ENCODE measurements around the gene PTTG1IP. TPM values are rescaled to one million over a fixed set of nuclear protein-coding genes. Genes with fewer than 3 reads are reported as not detected.

PTTG1IP gene
- total and polyA plus RNA-seq, 4 donors, result 163 to 235 (median 222) TPM

- Histone ChIP-seq H3K27me3 (ENCODE audit: control insufficient read depth, insufficient read depth, low read length) (no peaks in the 10 kb centered on the region), H3K27ac (ENCODE audit: low read depth, low read length) (no peak overlapping the region), H3K4me3 (ENCODE audit: low read depth, low read length) (no peak overlapping the region), H3K36me3 (ENCODE audit: control insufficient read depth, insufficient read depth, low read length) (peaks cover 4% of the 10 kb centered on the region), H3K9me3 (ENCODE audit: control insufficient read depth, insufficient read depth, low read length) (no peaks in the 10 kb centered on the region), H3K4me1 (ENCODE audit: control insufficient read depth, insufficient read depth, low read length) (no peaks in the 10 kb centered on the region)
- DNase-seq (ENCODE audit: low read depth in 4 of 6, low spot score in 6 of 6), result no peak
- WGBS (ENCODE audit: insufficient coverage), result 59% methylated on average over 15 of the region's 21 CpGs
Observed at GRCh38 chr21:44897326-44898010, 24.0 kb upstream of the PTTG1IP start.

DNA sequence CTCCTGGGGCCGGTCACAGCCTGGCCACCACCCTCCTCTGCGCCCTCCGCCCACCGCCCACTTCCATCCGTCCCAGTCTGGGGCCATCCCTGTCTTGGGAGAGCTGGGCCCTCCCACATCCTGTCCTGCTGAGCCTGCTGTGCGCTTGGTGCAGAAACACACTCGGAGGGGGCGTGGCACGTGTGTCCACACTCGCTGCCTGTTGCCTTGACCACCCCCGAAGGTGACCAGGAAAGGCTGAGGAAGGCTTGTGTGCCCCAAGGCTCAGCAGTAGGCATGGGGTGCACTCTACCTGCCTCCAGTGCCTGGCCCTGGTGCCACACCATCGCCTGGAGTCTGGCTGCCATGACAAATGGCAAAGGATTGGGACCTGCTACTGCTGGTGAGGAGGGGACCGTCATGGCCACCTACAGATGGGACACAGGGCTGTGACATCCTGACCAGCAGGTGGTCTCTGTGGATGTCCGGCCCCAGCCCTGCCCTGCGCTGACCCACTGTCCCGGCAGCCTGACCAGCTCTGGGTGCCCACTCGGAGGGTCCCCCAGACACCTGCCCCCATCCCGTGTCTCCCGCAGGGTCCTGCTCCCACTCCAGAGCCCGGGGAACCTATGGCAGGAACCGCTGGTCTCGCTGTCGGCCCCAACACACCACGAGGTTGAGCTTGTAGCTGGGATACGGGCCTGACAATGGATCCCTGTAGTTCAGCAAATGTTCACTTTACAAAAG is 23.2 kb upstream of the PTTG1IP start:
- DNase-seq (ENCODE audit: low read depth in 4 of 6, low spot score in 6 of 6), result no peak
- 80% methylated on average over 24 of the region's 25 CpGs for WGBS (ENCODE audit: insufficient coverage)

GRCh38 chr21:44895859-44896258 is 22.4 kb upstream of the PTTG1IP start:
- H3K4me3 ChIP-seq (ENCODE audit: low read depth, low read length), result no peak overlapping the region
- 93% methylated on average over 8 of the region's 11 CpGs for WGBS (ENCODE audit: insufficient coverage)
- no peaks in the 10 kb centered on the region for H3K36me3 ChIP-seq (ENCODE audit: control insufficient read depth, insufficient read depth, low read length)
- H3K27ac ChIP-seq (ENCODE audit: low read depth, low read length), result no peak overlapping the region
- peaks cover 2% of the 10 kb centered on the region for H3K4me1 ChIP-seq (ENCODE audit: control insufficient read depth, insufficient read depth, low read length)
- H3K9me3 ChIP-seq (ENCODE audit: control insufficient read depth, insufficient read depth, low read length), result no peaks in the 10 kb centered on the region
- DNase-seq (ENCODE audit: low read depth in 4 of 6, low spot score in 6 of 6), result no peak
- H3K27me3 ChIP-seq (ENCODE audit: control insufficient read depth, insufficient read depth, low read length), result no peaks in the 10 kb centered on the region

More for the DNA sequence above, 23.2 kb upstream of the PTTG1IP start:
- Histone ChIP-seq H3K4me1 (ENCODE audit: control insufficient read depth, insufficient read depth, low read length) (peaks cover 2% of the 10 kb centered on the region), H3K36me3 (ENCODE audit: control insufficient read depth, insufficient read depth, low read length) (peaks cover 4% of the 10 kb centered on the region), H3K27ac (ENCODE audit: low read depth, low read length) (no peak overlapping the region), H3K9me3 (ENCODE audit: control insufficient read depth, insufficient read depth, low read length) (no peaks in the 10 kb centered on the region), H3K27me3 (ENCODE audit: control insufficient read depth, insufficient read depth, low read length) (no peaks in the 10 kb centered on the region), H3K4me3 (ENCODE audit: low read depth, low read length) (no peak overlapping the region)

GRCh38 chr21:44894687-44895302 is 21.3 kb upstream of the PTTG1IP start:
- H3K4me3 ChIP-seq (ENCODE audit: low read depth, low read length), result no peak overlapping the region
- H3K27me3 ChIP-seq (ENCODE audit: control insufficient read depth, insufficient read depth, low read length), result no peaks in the 10 kb centered on the region
- H3K27ac ChIP-seq (ENCODE audit: low read depth, low read length), result no peak overlapping the region
- H3K4me1 ChIP-seq (ENCODE audit: control insufficient read depth, insufficient read depth, low read length), result peaks cover 2% of the 10 kb centered on the region
- no peak for DNase-seq (ENCODE audit: low read depth in 4 of 6, low spot score in 6 of 6)
- H3K9me3 ChIP-seq (ENCODE audit: control insufficient read depth, insufficient read depth, low read length), result no peaks in the 10 kb centered on the region
- WGBS (ENCODE audit: insufficient coverage), result 82% methylated on average over 16 of the region's 19 CpGs
- H3K36me3 ChIP-seq (ENCODE audit: control insufficient read depth, insufficient read depth, low read length), result no peaks in the 10 kb centered on the region

- DNase-seq (ENCODE audit: low read depth in 4 of 6, low spot score in 6 of 6), result no peak
- WGBS (ENCODE audit: insufficient coverage), result 84% methylated on average over 14 of the region's 15 CpGs
- no peaks in the 10 kb centered on the region for H3K27me3 ChIP-seq (ENCODE audit: control insufficient read depth, insufficient read depth, low read length)
- H3K9me3 ChIP-seq (ENCODE audit: control insufficient read depth, insufficient read depth, low read length), result no peaks in the 10 kb centered on the region
- H3K4me3 ChIP-seq (ENCODE audit: low read depth, low read length), result no peak overlapping the region
- H3K4me1 ChIP-seq (ENCODE audit: control insufficient read depth, insufficient read depth, low read length), result peaks cover 2% of the 10 kb centered on the region
- no peaks in the 10 kb centered on the region for H3K36me3 ChIP-seq (ENCODE audit: control insufficient read depth, insufficient read depth, low read length)
- H3K27ac ChIP-seq (ENCODE audit: low read depth, low read length), result no peak overlapping the region
Observed at GRCh38 chr21:44893948-44894656, 20.6 kb upstream of the PTTG1IP start.

DNA sequence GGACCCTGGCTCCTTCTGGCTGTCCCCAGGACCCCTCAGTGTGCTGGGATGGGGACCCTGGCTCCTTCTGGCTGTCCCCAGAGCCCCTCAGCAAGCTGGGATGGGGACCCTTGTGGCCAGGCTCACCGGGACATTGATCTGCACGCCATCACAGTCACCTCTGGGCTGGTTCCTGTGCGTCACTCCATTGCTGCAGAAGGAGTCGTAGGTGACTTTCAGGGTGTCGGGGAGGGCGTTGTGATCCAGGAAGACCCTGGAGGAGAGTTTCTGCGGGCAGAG is 19.7 kb upstream of the PTTG1IP start:
- H3K27me3 ChIP-seq (ENCODE audit: control insufficient read depth, insufficient read depth, low read length), result no peaks in the 10 kb centered on the region
- H3K4me1 ChIP-seq (ENCODE audit: control insufficient read depth, insufficient read depth, low read length), result peaks cover 2% of the 10 kb centered on the region
- 91% methylated on average over 7 of the region's 7 CpGs for WGBS (ENCODE audit: insufficient coverage)
- no peak overlapping the region for H3K4me3 ChIP-seq (ENCODE audit: low read depth, low read length)
- DNase-seq (ENCODE audit: low read depth in 4 of 6, low spot score in 6 of 6), result no peak
- no peaks in the 10 kb centered on the region for H3K36me3 ChIP-seq (ENCODE audit: control insufficient read depth, insufficient read depth, low read length)
- H3K9me3 ChIP-seq (ENCODE audit: control insufficient read depth, insufficient read depth, low read length), result no peaks in the 10 kb centered on the region
- no peak overlapping the region for H3K27ac ChIP-seq (ENCODE audit: low read depth, low read length)

DNA sequence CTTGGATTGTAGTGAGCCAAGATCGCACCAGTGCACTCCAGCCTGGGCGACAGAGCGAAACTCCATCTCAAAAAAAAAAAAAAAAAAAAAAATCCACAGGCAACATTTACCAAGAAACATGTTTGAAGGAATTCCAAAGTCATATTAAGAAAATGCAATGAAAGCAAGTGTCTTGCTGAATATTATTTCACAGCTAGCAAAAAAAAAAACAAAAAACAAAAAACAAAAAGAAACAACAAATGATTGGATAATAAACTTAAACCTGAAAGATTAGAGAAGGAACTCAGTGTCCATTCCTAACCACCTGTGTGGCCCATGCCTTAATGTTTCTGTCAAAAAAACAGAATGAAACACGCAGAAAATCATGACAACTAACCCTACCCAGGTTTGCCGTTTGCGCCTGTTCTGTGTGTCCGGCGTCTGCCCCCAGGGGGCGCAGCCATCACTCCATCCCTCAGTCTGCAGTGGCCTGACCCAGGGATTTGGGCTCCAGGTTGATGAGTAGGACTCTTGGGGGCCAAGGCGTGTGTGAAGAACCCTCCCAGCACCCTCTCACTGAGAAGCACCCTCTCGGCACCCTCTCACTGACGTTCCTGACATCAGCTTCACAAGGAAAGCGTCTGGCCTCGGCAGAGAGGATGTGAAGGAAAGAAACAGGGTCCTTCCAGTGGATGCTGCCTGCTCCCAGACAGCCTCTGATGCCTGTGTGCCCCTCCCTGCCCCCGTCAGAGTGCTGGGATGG is 19.2 kb upstream of the PTTG1IP start:
- no peaks in the 10 kb centered on the region for H3K36me3 ChIP-seq (ENCODE audit: control insufficient read depth, insufficient read depth, low read length)
- peaks cover 2% of the 10 kb centered on the region for H3K4me1 ChIP-seq (ENCODE audit: control insufficient read depth, insufficient read depth, low read length)
- DNase-seq (ENCODE audit: low read depth in 4 of 6, low spot score in 6 of 6), result peak in 2 of 6 donors; percentile 56 to 59
- H3K27ac ChIP-seq (ENCODE audit: low read depth, low read length), result no peak overlapping the region
- H3K9me3 ChIP-seq (ENCODE audit: control insufficient read depth, insufficient read depth, low read length), result no peaks in the 10 kb centered on the region
- no peaks in the 10 kb centered on the region for H3K27me3 ChIP-seq (ENCODE audit: control insufficient read depth, insufficient read depth, low read length)
- WGBS (ENCODE audit: insufficient coverage), result 31% methylated on average over 8 of the region's 15 CpGs
- H3K4me3 ChIP-seq (ENCODE audit: low read depth, low read length), result no peak overlapping the region

DNA sequence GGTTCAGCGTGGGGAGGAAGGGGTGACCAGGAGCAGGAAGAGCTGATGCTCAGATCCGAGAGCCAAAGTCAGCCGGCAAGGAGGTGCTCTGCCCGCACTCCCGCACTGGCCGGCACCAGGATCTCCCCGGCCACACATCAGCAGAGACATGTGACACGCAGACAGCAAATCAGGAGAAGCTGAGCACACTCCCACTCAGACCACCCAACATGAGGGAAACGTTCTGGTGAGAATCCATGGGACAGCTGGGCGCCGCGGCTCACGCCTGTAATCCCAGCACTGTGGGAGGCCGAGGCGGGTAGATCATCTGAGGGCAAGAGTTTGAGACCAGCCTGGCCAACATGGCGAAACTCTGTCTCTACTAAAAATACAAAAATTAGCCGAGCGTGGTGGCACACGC is 18.6 kb upstream of the PTTG1IP start:
- no peak for DNase-seq (ENCODE audit: low read depth in 4 of 6, low spot score in 6 of 6)
- H3K4me1 ChIP-seq (ENCODE audit: control insufficient read depth, insufficient read depth, low read length), result peaks cover 2% of the 10 kb centered on the region
- no peaks in the 10 kb centered on the region for H3K9me3 ChIP-seq (ENCODE audit: control insufficient read depth, insufficient read depth, low read length)
- H3K36me3 ChIP-seq (ENCODE audit: control insufficient read depth, insufficient read depth, low read length), result no peaks in the 10 kb centered on the region
- H3K4me3 ChIP-seq (ENCODE audit: low read depth, low read length), result no peak overlapping the region
- H3K27ac ChIP-seq (ENCODE audit: low read depth, low read length), result no peak overlapping the region
- H3K27me3 ChIP-seq (ENCODE audit: control insufficient read depth, insufficient read depth, low read length), result no peaks in the 10 kb centered on the region
- WGBS (ENCODE audit: insufficient coverage), result 55% methylated on average over 13 of the region's 19 CpGs

DNA sequence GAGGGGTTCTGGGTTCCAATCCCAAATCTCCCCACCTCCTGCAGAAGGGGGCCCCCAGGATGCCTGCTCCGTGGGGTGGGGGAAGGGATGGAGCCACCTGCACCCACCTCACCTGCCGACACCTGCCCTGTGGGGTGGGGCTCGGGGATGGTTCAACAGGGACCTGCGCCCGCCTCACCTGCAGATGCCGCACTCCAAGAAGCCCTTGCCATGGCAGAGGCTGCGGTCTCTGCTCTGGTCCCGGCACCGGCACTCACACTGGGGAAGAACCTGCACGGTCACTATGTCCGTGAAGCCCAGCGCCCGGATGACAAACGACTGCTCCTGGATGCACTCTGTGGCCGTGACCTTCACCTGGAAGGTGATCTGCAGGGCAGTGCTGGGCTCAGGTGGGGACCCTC is 18.1 kb upstream of the PTTG1IP start:
- peaks cover 2% of the 10 kb centered on the region for H3K4me1 ChIP-seq (ENCODE audit: control insufficient read depth, insufficient read depth, low read length)
- H3K9me3 ChIP-seq (ENCODE audit: control insufficient read depth, insufficient read depth, low read length), result no peaks in the 10 kb centered on the region
- 87% methylated on average over 13 of the region's 15 CpGs for WGBS (ENCODE audit: insufficient coverage)
- no peak for DNase-seq (ENCODE audit: low read depth in 4 of 6, low spot score in 6 of 6)
- H3K36me3 ChIP-seq (ENCODE audit: control insufficient read depth, insufficient read depth, low read length), result no peaks in the 10 kb centered on the region
- no peak overlapping the region for H3K4me3 ChIP-seq (ENCODE audit: low read depth, low read length)
- H3K27me3 ChIP-seq (ENCODE audit: control insufficient read depth, insufficient read depth, low read length), result no peaks in the 10 kb centered on the region
- no peak overlapping the region for H3K27ac ChIP-seq (ENCODE audit: low read depth, low read length)
